DND-41 (cell line): ENCODE measurements around the gene IQGAP3.

Source experiments
- CTCF ChIP-seq: IDR thresholded peaks from 2 replicates; pipeline ENCODE4 v1.5.1; 2012; ENCODE audit warnings: borderline replicate concordance, low read length, moderate library complexity, mild to moderate bottlenecking; ENCODE audit not compliant: poor library complexity, severe bottlenecking; ENCODE audit errors: extremely low read depth
- EZH2 ChIP-seq: IDR thresholded peaks from 3 replicates; pipeline ENCODE4 v1.6.1; 2012; ENCODE audit warnings: borderline replicate concordance, low read depth, mild to moderate bottlenecking, moderate library complexity, low read length, inconsistent platforms; ENCODE audit not compliant: severe bottlenecking

GRCh38 chr1:156528875-156529425 lies 43.4 kb downstream of the IQGAP3 start:
- no peak for TF ChIP-seq CTCF
- no peak for TF ChIP-seq EZH2
